HG03558 (cell line): ENCODE data around the gene IL4I1.
"Not testable (repeated sequence)": the region's sequence is repeated elsewhere in the genome, so short reads cannot be mapped to it uniquely, and the experiment has no call there.

ENCODE experiments used
- ATAC-seq: cut with Tn5 transposase; IDR thresholded peaks from one replicate; pipeline ENCODE4 v1.9.1; 2021; ENCODE audit warnings: moderate number of reproducible peaks; ENCODE audit not compliant: unreplicated experiment; ENCODE audit errors: extremely low read depth

IL4I1 gene

GRCh38 chr19:49896863-49897621 lies at the start of gene IL4I1:
TSS of gene IL4I1 (minus strand) at chr19:49896887. CDS start at chr19:49896160, 727 bp downstream.
- ATAC-seq = no peak

GRCh38 chr19:49946415-49946814 lies 49.7 kb upstream of the IL4I1 start:
- no peak for ATAC-seq

DNA sequence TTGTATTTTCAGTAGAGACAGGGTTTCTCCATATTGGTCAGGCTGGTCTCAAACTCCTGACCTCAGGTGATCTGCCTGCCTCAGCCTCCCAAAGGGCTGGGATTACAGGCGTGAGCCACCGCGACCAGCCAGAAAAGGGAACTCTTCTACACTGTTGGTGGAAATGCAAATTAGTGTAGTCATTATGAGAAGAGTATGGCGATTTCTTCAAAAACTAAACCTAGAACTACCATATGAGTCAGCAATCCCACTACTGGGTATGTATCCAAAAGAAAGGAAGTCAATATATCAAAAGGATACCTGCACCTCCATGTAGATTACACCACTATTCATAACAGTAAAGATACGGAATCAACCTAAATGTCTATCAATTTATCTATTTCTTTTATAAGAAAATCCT lies 47.9 kb upstream of the IL4I1 start:
- not testable (repeated sequence) for ATAC-seq

GRCh38 chr19:49940482-49940791 lies 43.8 kb upstream of the IL4I1 start:
- ATAC-seq = no peak

GRCh38 chr19:49939721-49940481 lies 43.2 kb upstream of the IL4I1 start:
- no peak for ATAC-seq

DNA sequence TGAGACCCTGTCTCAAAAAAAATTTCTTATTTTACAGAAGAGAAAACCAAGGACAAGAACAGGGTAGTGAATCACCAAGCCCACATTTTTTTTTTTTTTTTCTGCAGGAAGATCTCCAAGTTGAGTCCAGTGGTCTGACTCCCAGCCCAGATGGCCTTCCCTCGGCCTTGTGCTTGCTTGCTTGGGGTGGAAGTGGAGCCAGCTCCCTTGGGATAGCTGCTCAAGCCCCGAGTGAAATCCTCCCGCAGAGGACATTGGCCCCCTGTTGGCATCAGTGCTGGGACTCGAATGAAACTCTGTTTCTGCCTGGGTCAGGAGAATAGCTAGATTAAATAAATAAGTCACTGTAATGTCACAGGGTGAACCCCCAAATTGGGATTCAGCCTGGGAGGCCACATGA lies 42.0 kb upstream of the IL4I1 start:
- no peak for ATAC-seq

GRCh38 chr19:49937750-49938381 lies 41.2 kb upstream of the IL4I1 start:
- no peak for ATAC-seq

- no peak for ATAC-seq
These were observed 39.9 kb upstream of the IL4I1 start for GRCh38 chr19:49936549-49936948.

GRCh38 chr19:49933643-49934042 lies 37.0 kb upstream of the IL4I1 start:
- no peak for ATAC-seq

DNA sequence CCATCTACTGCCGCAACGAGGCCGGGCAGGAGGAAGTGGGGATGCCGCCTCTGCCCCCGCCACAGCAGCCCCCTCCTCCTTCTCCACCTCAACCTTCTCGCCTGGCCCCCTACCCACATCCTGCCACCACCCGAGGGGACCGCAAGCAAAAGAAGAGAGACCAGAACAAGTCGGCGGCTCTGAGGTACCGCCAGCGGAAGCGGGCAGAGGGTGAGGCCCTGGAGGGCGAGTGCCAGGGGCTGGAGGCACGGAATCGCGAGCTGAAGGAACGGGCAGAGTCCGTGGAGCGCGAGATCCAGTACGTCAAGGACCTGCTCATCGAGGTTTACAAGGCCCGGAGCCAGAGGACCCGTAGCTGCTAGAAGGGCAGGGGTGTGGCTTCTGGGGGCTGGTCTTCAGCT lies 36.0 kb upstream of the IL4I1 start:
- ATAC-seq = no peak

- ATAC-seq = no peak
These were observed 35.4 kb upstream of the IL4I1 start for GRCh38 chr19:49932041-49932451.

- ATAC-seq = no peak
These were observed 34.8 kb upstream of the IL4I1 start for GRCh38 chr19:49931293-49932040.

- ATAC-seq = no peak
These were observed 33.9 kb upstream of the IL4I1 start for GRCh38 chr19:49930483-49931011.

DNA sequence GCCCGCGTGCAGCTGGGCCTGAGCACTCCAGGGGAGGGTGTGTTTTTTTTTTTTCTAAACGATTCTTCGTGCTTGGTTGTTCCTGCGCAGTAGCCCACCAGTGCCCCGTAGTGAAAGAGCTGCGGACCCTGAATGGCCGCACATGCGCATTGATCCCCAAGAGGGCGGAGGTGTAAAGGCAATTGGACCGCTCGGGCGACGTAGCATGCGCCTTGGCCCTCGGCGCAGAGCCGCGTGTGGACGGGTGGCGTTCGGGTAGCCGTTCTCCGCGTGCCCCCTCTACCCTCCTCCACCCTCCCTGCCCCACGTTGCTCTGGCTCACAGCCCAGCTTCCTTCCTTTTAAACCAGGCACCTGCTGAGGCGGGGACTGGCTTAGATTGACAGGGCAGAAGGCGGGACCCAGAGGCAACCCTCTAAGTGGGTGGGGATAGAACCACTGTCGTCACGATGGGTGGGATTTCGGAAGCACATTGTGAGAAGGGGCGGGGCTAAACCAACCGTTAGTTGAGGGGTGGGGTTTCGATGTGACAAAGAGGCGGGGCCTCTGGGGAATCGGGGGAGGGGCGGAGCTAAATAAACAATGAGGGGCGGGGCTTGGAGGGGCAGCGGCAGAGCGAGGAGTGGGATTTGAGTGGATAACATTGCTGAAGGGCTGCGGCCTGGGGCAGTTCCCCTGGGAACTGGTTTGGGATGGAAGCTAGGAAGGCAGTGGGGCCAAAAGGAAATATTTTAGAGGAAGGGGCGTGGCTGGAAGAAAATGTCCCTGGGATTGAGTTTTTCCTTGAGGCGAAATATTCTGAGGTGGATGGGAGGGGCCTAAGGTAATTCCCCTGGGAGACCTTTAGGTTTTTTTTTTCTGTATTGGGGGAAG lies 33.2 kb upstream of the IL4I1 start:
- peak; percentile 33 for ATAC-seq

DNA sequence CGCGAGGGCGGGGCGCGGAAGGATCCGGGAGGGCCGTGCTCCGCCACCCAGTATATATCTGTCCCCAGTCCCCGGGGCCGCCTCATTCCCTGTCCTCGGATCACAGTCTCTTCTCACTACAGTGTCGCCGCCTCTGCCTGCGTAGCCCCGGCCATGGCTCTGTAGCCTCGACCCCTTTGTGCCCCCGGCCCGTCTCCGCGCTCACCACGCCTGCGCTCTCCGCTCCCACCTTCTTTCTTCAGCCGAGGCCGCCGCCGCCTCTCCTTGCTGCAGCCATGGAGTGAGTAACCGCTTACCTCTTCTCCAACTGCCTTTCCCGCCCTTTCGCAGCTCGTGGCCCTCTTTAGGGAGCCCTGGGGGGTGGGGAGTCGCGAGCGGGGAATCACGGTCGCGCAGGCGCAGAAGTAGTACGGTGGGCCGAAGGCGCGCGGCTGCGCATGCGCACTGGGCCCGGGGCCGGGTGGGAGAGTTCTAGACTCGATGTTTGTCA lies 32.5 kb upstream of the IL4I1 start, which contains the start of the genes ATF5 and NUP62:
Gene ATF5, plus strand, starts transcription at position 85 of the 490 bp plus-strand sequence. CDS start 1,646 bp downstream, outside the sequence.
Gene NUP62, minus strand, starts transcription at position 384 of the 490 bp plus-strand sequence. CDS start 19,697 bp downstream, outside the sequence.
- ATAC-seq = no peak

DNA sequence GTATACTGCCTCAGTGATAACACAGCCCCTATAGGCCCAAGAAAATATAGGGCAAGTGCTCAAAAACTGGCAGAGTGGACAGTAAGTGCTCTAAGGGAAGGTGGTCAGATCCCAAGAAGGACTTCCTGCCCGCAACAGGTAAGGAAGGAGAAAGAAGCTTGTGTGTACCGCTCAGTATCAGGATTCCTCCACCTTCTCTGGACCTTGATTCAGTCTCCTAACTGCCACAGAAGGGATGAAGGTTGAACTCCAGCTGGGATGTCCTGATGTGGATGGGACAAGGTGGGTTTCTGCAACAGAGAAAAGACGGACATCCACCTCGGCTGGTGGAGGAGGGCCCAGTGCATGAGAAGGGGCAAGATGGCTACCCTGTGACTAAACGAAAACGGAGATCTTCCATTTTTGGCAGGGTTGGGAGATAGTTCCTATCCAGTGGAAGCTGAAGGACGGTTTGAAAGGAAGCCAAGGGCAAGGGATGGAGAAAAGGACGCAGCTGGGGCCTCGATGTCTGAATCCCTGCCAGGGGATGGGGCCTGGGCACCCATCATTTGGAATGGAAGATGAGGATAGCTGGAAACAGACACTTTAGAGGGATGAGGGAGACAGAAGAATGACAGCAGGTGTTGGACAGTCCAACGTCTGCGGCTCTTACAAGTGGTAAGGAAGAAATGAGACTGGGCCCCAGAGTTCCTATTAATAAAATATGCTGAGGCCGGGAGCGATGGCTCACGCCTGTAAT lies 31.0 kb upstream of the IL4I1 start:
- no peak for ATAC-seq

- no peak for ATAC-seq
These were observed 29.8 kb upstream of the IL4I1 start for GRCh38 chr19:49926515-49926914.

GRCh38 chr19:49925486-49925885 lies 28.8 kb upstream of the IL4I1 start:
- no peak for ATAC-seq
